IPS-11a (cell line): Measurements from ENCODE around the gene CYP51A1.
A peak's percentile ranks its signal among the peaks of the same experiment; 100 is the strongest.
"Not testable (repeated sequence)": the region's sequence is repeated elsewhere in the genome, so short reads cannot be mapped to it uniquely, and the experiment has no call there.

Experiments
- H3K4me3 ChIP-seq: one replicate; pipeline ENCODE4 v1.5.1; 2013; ENCODE audit warnings: low read depth, low read length, control low read depth

Gene CYP51A1

GRCh38 chr7:92134271-92135051, at the start of gene CYP51A1:
CYP51A1 (minus strand) TSS chr7:92134477; CDS start chr7:92134364, 113 bp downstream.
- H3K4me3 ChIP-seq, result peak within 1 kb of the TSS; percentile 79

DNA sequence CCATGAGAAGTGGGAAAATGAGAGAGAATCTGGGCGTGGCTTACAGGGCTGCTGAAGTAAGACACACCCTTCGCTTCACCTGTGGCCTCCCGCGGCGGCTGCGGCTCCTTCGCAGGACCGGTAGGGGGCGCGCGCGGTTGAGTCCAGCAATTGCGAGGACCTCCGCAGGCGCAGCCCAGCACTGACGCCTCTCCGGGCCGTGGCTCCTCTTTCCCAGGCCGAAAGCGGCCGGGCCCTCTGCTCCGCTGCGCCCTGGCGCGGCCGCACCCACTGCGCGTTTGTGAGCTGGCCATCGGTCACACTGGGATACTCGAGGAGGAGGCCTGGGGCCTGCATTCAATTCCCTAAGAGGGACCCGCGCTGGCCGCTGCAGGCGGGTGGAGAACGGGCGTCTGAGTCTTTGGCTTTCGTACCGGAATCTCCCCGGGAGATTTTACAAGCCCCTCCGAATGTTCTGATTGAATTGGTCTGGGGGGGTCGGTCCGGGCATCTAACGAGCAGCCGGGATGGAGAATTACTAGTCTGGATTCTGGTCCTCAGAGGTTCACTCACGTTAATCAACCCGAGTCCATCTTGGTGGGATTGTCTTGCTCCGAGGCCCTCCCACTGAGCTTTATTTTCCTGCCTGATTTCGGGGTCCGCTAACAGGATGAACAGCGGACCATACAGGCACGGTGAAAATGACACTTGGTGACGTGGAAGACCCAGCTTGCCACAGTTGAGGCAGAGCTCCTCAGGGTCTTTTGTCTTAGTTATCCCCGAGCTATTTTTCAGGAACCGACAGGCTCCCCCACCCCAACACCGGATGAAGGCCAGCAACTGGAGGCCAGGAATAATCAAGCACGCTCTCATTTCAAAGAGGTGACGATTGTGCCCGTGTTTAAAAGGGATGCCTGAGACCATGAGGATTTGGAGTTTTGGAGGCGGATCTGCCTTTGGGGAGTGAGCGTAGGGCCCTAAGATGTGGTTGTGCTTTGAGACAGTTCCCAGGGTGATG, 44.9 kb upstream of the CYP51A1 start, which contains the start of gene LRRD1:
Gene LRRD1, minus strand, starts transcription at position 215 of the 997 bp plus-strand sequence. CDS start 13,940 bp downstream, outside the sequence.
- peak within 1 kb of the TSS; percentile 20 for H3K4me3 ChIP-seq

GRCh38 chr7:92177362-92177761, 43.1 kb upstream of the CYP51A1 start:
- H3K4me3 ChIP-seq, result no peak overlapping the region

- not testable (repeated sequence) for H3K4me3 ChIP-seq
Measured at GRCh38 chr7:92169529-92169928, 35.3 kb upstream of the CYP51A1 start.

DNA sequence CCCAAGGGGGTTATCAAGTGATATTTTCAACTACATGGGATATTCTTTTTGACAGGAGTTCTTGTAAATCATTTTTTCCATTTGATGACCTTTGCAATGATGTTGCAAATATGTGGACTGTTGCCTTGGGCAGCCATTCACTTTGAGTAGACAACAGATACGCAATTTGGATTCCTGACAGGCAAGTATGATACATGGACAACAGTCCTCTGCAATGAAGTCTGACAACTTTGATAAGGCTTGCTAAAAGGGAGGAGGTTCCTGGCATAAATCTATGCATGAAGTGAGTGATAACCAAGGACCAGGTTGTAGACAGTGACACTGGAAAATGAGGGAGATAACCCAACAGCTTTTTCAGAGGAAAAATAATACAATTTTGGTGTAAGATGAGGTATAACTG, 27.0 kb upstream of the CYP51A1 start:
- H3K4me3 ChIP-seq, result no peak overlapping the region

DNA sequence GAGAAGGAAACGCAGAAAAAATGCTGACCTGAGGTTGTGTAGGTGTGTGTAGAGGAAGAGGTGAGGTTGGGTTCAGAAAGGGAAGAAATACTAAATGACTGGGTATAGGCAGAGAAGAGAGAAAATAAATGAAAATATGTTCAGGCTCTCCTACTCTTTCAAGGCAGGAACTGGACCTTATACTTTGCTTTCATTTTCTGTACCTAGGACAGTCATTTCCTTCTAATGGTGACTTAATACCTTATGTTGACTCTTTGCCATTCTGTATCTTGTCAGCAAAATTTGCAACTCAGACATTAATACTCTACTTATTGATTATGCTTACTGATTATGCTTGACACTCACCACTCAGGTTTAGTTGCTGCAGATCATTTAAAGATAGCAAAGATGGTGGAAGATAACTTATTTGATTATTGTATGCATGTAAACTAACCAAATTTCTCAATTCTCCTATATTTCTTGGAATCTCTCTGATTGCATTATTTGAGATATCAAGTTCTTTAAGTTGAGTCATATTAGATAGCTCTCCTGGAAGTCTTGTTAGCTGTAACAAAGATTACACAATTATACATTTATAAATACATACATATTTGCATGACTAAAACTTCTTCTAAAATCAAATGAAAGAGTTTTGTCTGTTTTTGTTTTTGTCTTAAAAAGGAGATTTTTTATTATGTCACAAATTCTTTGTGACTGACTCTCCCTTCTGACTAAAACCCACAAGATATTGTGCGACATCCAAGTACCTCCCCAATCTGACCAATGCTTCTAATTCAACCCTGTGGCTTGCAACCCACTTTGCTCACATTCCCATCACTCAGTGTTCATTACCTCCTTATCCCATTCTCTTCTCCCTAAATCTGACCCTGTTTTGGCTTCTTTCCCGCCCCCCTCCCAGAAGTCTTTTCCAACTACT, 24.6 kb upstream of the CYP51A1 start:
- H3K4me3 ChIP-seq, result no peak overlapping the region

DNA sequence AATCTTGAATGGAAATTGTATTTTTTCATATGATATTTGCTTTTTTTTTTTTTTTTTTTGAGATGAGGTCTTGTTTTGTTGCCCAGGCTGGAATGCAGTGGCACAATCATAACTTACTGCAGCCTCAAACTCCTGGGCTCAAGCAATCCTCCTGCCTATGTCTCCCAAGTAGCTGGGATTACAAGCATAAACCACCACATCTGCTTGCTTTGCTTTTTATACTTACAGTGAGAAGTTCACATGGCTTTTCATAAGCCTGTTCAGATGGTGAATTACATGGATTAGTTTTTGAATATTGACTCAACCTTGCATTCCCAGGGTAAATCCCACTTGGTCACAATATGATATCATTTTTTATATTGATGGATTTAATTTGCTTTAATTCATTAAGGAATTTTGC, 22.7 kb upstream of the CYP51A1 start:
- no peak overlapping the region for H3K4me3 ChIP-seq

GRCh38 chr7:92155108-92155739, 20.9 kb upstream of the CYP51A1 start:
- no peak overlapping the region for H3K4me3 ChIP-seq

DNA sequence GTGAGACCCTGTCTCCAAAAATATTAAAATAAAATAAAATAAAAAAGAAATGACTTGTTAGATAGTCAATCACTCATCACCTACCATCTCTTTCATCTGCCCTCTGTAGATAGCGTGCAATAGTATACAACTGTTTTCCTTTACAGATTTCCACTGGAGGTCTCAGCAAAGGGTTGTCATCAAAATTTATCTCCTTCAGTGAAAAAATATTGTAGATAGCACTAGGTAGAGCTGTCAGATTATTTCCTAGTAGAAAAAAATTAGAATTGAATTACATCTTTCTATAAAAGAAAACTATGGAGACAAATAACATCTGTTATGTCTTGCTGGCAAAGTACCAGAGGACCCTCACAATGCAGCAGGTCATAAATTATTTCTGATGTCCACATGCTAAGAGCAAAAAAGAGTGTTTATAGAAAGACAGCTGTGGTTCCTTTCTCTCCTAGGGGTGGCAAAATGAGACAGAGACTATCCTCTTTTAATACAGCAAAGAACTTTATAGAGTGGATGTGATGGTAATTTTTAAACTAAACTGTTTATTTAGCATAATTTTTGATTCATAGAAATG, 16.3 kb upstream of the CYP51A1 start:
- H3K4me3 ChIP-seq, result no peak overlapping the region

DNA sequence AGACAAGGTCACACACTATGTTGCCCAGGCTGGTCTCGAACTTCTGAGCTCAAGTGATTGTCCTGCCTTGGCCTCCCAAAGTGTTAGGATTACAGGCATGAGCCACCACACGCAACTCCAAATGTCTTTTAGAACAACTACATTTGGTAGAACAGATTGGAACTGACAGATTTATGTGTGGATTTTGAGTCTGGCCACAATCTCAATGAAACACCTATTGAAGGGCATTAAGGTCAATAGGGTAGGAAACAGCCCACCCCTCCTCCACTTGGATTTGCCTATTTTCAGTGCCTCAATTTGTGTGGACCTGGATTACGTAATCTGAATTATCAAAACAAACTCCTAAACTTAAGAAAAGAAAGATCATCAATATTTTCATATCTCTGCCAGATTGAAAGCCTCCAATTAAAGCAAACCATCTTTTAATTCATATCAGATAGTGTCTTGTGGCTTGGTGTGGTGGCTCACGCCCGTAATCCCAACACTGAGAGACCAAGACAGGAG, 15.5 kb upstream of the CYP51A1 start:
- no peak overlapping the region for H3K4me3 ChIP-seq

GRCh38 chr7:92143192-92143880, 9.1 kb upstream of the CYP51A1 start:
- not testable (repeated sequence) for H3K4me3 ChIP-seq

- H3K4me3 ChIP-seq, result not testable (repeated sequence)
Measured at GRCh38 chr7:92142791-92143190, 8.5 kb upstream of the CYP51A1 start.

DNA sequence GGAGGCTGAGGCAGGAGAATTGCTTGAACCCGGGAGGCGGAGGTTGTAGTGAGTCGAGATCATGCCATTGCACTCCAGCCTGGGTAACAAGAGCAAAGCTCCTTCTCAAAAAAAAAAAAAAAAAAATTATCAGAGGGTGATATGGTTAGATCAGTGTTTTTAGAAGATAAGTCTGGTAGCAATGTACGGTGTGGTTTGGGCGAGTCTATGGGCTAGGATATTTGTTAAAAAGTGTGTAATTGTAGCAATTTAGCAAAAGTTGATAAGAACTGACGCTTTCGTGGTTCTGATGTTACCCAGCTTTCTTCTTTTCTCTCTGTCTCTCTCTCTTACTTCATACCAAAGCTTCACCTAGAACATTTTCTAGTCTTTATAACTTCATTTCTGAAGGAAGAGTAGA, 6.9 kb upstream of the CYP51A1 start:
- H3K4me3 ChIP-seq, result no peak overlapping the region

DNA sequence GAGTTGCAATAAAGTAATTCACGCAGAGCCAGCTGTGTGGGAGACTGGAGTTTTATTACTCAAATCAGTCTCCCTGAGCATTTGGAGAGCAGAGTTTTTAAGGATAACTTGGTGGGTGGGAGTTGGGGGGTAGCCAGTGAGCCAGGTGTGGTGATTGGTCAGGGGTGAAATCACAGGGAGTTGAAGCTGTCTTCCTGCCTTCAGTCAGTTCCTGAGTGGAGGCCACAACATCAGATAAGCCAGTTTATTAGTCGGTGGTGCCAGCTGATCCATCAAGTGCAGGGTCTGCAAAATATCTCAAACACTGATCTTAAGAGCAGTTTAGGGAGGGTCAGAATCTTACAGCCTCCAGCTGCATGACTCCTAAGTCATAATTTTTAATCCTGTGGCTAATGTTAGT, 3.3 kb upstream of the CYP51A1 start:
- no peak overlapping the region for H3K4me3 ChIP-seq

- peak overlapping the region; percentile 79 for H3K4me3 ChIP-seq
Measured at GRCh38 chr7:92135052-92135889, 994 bp upstream of the CYP51A1 start.

GRCh38 chr7:92133737-92134270, 473 bp downstream of the CYP51A1 start:
- peak overlapping the region; percentile 79 for H3K4me3 ChIP-seq

DNA sequence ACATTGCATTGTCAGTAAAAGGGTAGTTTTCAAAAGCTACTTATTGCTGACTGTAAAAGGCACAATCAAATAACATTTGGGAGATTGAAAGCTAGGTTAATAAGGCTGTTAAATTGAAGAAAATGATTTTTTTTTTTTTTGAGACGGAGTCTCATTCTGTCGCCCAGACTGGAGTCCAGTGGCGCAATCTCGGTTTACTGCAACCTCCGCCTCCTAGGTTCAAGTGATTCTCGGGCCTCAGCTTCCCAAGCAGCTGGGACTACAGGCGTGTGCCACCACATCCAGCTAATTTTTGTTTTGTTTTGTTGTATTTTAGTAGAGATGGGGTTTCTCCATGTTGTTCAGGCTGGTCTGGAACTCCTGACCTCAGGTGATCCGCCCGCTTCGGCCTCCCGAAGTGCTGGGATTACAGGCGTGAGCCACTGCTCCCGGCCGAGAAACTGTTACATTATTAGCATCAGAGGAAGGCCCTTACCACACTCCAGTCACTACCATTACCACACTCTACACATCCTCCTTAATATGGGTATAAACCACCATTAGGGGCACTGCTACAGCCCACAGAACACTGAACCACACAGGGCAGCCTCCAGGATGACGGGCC, 1.0 kb downstream of the CYP51A1 start:
- H3K4me3 ChIP-seq, result peak overlapping the region; percentile 79
